H1 (cell line): ENCODE results near the gene CNIH1. TPM values are rescaled to one million over a fixed set of nuclear protein-coding genes. Genes with fewer than 3 reads are reported as not detected.

Experiments used
- CTCF ChIA-PET: fragments of 300-600 bp; sonication (Branson Sonifier 250); formaldehyde crosslinking; loops from one replicate; lab custom pipeline; 2021; ENCODE audit not compliant: partially characterized antibody; lab: Charles Lee
- POLR2A ChIA-PET: fragments of 300-600 bp; sonication (Branson Sonifier 250); formaldehyde crosslinking; loops from one replicate; lab custom pipeline; 2021; ENCODE audit warnings: inconsistent platforms; ENCODE audit not compliant: partially characterized antibody; lab: Charles Lee
- DNase-seq, 2 experiments: peaks; one replicate each; pipeline versions ENCODE4 v3.0.0 to v3.0.0-alpha.2; 2010 to 2022; ENCODE audit warnings: low spot score in 2 of 2, low read depth in 1 of 2, mixed read lengths in 1 of 2
- FAIRE-seq: peaks from 2 replicates; lab custom pipeline; 2011; peaks lifted over from hg19 to GRCh38; lab: Jason Lieb, UNC
- H2AFZ ChIP-seq: 2 replicates; pipeline ENCODE4 v1.8.1; 2012; ENCODE audit warnings: low read length, inconsistent platforms
- H2AK5ac ChIP-seq: 2 replicates; pipeline ENCODE4 v1.6.1; 2013; ENCODE audit warnings: low read depth, low read length
- H2BK120ac ChIP-seq: replicated peaks from 2 replicates; pipeline ENCODE3; 2013; ENCODE audit warnings: low read depth, low read length, inconsistent platforms
- H2BK12ac ChIP-seq: 2 replicates; pipeline ENCODE4 v1.6.1; 2013; ENCODE audit warnings: low read depth, low read length
- H2BK15ac ChIP-seq: 2 replicates; pipeline ENCODE4 v1.6.1; 2013; ENCODE audit warnings: low read length
- H2BK20ac ChIP-seq: 2 replicates; pipeline ENCODE4 v1.6.1; 2013; ENCODE audit warnings: low read length
- H2BK5ac ChIP-seq: 2 replicates; pipeline ENCODE4 v1.6.1; 2013; ENCODE audit warnings: low read depth, low read length
- H3K14ac ChIP-seq: 2 replicates; pipeline ENCODE4 v1.6.1; 2013; ENCODE audit warnings: inconsistent platforms; ENCODE audit not compliant: insufficient read length
- H3K18ac ChIP-seq: 2 replicates; pipeline ENCODE4 v1.6.1; 2013; ENCODE audit warnings: low read length; ENCODE audit errors: extremely low read depth
- H3K23ac ChIP-seq: 2 replicates; pipeline ENCODE4 v1.6.1; 2013; ENCODE audit warnings: inconsistent platforms; ENCODE audit not compliant: insufficient read length
- H3K23me2 ChIP-seq: 2 replicates; pipeline ENCODE4 v1.6.1; 2013; ENCODE audit warnings: low read depth, low read length
- H3K27ac ChIP-seq: 2 replicates; pipeline ENCODE4 v1.6.1; 2011; ENCODE audit warnings: low read depth, low read length, inconsistent platforms
- H3K27me3 ChIP-seq, 4 experiments: replicated peaks in 1 of 4; 1 replicate in 1 of 4; 2 replicates in 3 of 4; pipeline versions ENCODE4 v1.6.1 to v1.8.1; 2011 to 2013; ENCODE audit warnings: low read length in 3 of 4, mild to moderate bottlenecking in 3 of 4, inconsistent platforms in 2 of 4, mixed read lengths in 2 of 4, moderate library complexity in 1 of 4; ENCODE audit not compliant: control insufficient read depth in 3 of 4, insufficient read depth in 3 of 4; ENCODE audit errors: extremely low read depth in 1 of 4
- H3K36me3 ChIP-seq, 4 experiments: 2 replicates each; pipeline versions ENCODE4 v1.6.1 to v1.8.1; 2011 to 2013; ENCODE audit warnings: mild to moderate bottlenecking in 4 of 4, low read length in 3 of 4, moderate library complexity in 2 of 4, control low read depth in 1 of 4, inconsistent platforms in 1 of 4; ENCODE audit not compliant: insufficient read depth in 4 of 4, control insufficient read depth in 2 of 4
- H3K4ac ChIP-seq: replicated peaks from 2 replicates; pipeline ENCODE3; 2013; ENCODE audit warnings: low read length, low read depth, mixed read lengths, inconsistent platforms; ENCODE audit not compliant: insufficient read length
- H3K4me1 ChIP-seq, 4 experiments: replicated peaks in 1 of 4; 1 replicate in 1 of 4; 2 replicates in 3 of 4; pipeline versions ENCODE4 v1.6.1 to v1.8.1; 2011 to 2013; ENCODE audit warnings: low read length in 3 of 4, inconsistent platforms in 2 of 4, mixed read lengths in 1 of 4; ENCODE audit not compliant: insufficient read depth in 4 of 4, control insufficient read depth in 3 of 4
- H3K4me2 ChIP-seq, 2 experiments: 2 replicates each; pipeline versions ENCODE4 v1.6.1 to v1.8.1; 2011 to 2013; ENCODE audit warnings: low read depth in 2 of 2, low read length in 2 of 2, control low read depth in 1 of 2, inconsistent platforms in 1 of 2, mild to moderate bottlenecking in 1 of 2; ENCODE audit not compliant: insufficient read depth in 1 of 2
- H3K4me3 ChIP-seq, 4 experiments: fragments of 200-600, 300-600 bp in 1 of 4; sonication (generic), shearing (Covaris generic), sonication (Bioruptor Twin) in 1 of 4; 2 replicates each; pipeline versions ENCODE4 v1.5.1 to v1.8.1; 2011 to 2016; ENCODE audit warnings: low read length in 4 of 4, low read depth in 3 of 4, control low read depth in 2 of 4, inconsistent platforms in 2 of 4, mild to moderate bottlenecking in 2 of 4, mixed read lengths in 1 of 4, moderate library complexity in 1 of 4; ENCODE audit not compliant: insufficient read depth in 2 of 4; ENCODE audit errors: extremely low read depth in 1 of 4
- H3K56ac ChIP-seq: replicated peaks from 2 replicates; pipeline ENCODE3; 2013; ENCODE audit warnings: low read depth, mild to moderate bottlenecking, mixed read lengths, low read length, inconsistent platforms; ENCODE audit not compliant: insufficient read length
- H3K79me1 ChIP-seq: 2 replicates; pipeline ENCODE4 v1.6.1; 2013; ENCODE audit warnings: low read depth, low read length, control low read depth
- H3K79me2 ChIP-seq, 2 experiments: 2 replicates each; pipeline versions ENCODE4 v1.6.1 to v1.8.1; 2012 to 2013; ENCODE audit warnings: low read length in 2 of 2, mild to moderate bottlenecking in 2 of 2, inconsistent platforms in 1 of 2; ENCODE audit not compliant: insufficient read depth in 2 of 2, control insufficient read depth in 1 of 2
- H3K9ac ChIP-seq, 4 experiments: replicated peaks in 1 of 4; 1 replicate in 1 of 4; 2 replicates in 3 of 4; pipeline versions ENCODE4 v1.6.1 to v1.8.1; 2011 to 2013; ENCODE audit warnings: low read depth in 3 of 4, low read length in 3 of 4, control low read depth in 2 of 4, mild to moderate bottlenecking in 2 of 4, moderate library complexity in 2 of 4, inconsistent platforms in 1 of 4; ENCODE audit errors: extremely low read depth in 1 of 4
- H3K9me3 ChIP-seq, 2 experiments: 2 replicates each; pipeline versions ENCODE4 v1.6.1 to v1.8.1; 2012 to 2013; ENCODE audit warnings: mild to moderate bottlenecking in 2 of 2, moderate library complexity in 2 of 2, control low read depth in 1 of 2, inconsistent platforms in 1 of 2, low read depth in 1 of 2, low read length in 1 of 2, mixed read lengths in 1 of 2; ENCODE audit not compliant: insufficient read depth in 2 of 2
- H4K20me1 ChIP-seq, 2 experiments: replicated peaks in 1 of 2; 2 replicates each; pipeline versions ENCODE3 to v1.8.1; 2011 to 2013; ENCODE audit warnings: inconsistent platforms in 2 of 2, low read length in 2 of 2, mild to moderate bottlenecking in 1 of 2; ENCODE audit not compliant: insufficient read depth in 2 of 2, control insufficient read depth in 1 of 2
- H4K5ac ChIP-seq: 2 replicates; pipeline ENCODE4 v1.6.1; 2013; ENCODE audit warnings: low read length, low read depth, mixed read lengths, inconsistent platforms; ENCODE audit not compliant: insufficient read length
- H4K8ac ChIP-seq: 2 replicates; pipeline ENCODE4 v1.8.0; 2013; ENCODE audit warnings: mild to moderate bottlenecking, moderate library complexity, low read length, inconsistent platforms; ENCODE audit not compliant: insufficient read depth; ENCODE audit errors: extremely low read depth
- H4K91ac ChIP-seq: replicated peaks from 2 replicates; pipeline ENCODE3; 2013; ENCODE audit warnings: low read length, mixed read lengths, inconsistent platforms; ENCODE audit not compliant: insufficient read length
- BACH1 ChIP-seq: IDR thresholded peaks from 2 replicates; pipeline ENCODE4 v1.6.1; 2012; ENCODE audit warnings: low read length, improper control_type of control experiment
- NRF1 ChIP-seq: IDR thresholded peaks from 2 replicates; pipeline ENCODE4 v1.6.1; 2011; ENCODE audit warnings: mild to moderate bottlenecking, low read depth, low read length, improper control_type of control experiment
- RAD21 ChIP-seq, 2 experiments: IDR thresholded peaks in 1 of 2; conservative IDR thresholded peaks in 1 of 2; 2 replicates each; pipeline ENCODE4 v1.6.1; 2011; ENCODE audit warnings: low read depth in 2 of 2, low read length in 2 of 2, improper control_type of control experiment in 1 of 2, inconsistent platforms in 1 of 2, mild to moderate bottlenecking in 1 of 2, moderate library complexity in 1 of 2
- TAF1 ChIP-seq: IDR thresholded peaks from 2 replicates; pipeline ENCODE4 v1.6.1; 2011; ENCODE audit warnings: mild to moderate bottlenecking, low read depth, low read length
- WGBS, 2 experiments: shearing (Covaris generic) in 1 of 2; methylation state at CpG; one replicate each; pipeline versions ENCODE4 v1.1.6 to v1.1.7; 2013 to 2015; ENCODE audit warnings: low lambda C conversion rate in 2 of 2, mixed read lengths in 2 of 2, inconsistent platforms in 1 of 2, low coverage in 1 of 2, missing lambda C conversion rate in 1 of 2; ENCODE audit not compliant: insufficient replicate concordance in 2 of 2, insufficient coverage in 1 of 2, insufficient read length in 1 of 2; ENCODE audit errors: extremely low coverage in 1 of 2, missing lambda C conversion rate in 1 of 2; 5-methylcytosine and 5-hydroxymethylcytosine counted together
- polyA plus RNA-seq, 7 experiments: library from polyadenylated mRNA; depleted of rRNA in 3 of 7; stranded (reverse) in 5 of 7; unstranded in 2 of 7; fragments of >200 nt in 5 of 7; fragments of 200-250 nt in 2 of 7; gene quantifications; 1 replicate in 5 of 7; 2 replicates in 1 of 7; 4 replicates in 1 of 7; pipeline versions ENCODE4 v1.2.1 to v1.2.3, GENCODE V29; 2011 to 2013; ENCODE audit warnings: missing spikeins in 2 of 7, mixed read lengths in 2 of 7
- total RNA-seq: library from RNA; stranded (reverse); fragmentation: NEBNext Ultra II Directional; extraction: Animal tissue kit (Norgen Biotek cat#: 25700); gene quantifications from 2 replicates; pipeline ENCODE4 v1.2.1, GENCODE V29; 2021

Gene CNIH1
- total and polyA plus RNA-seq, 2 of the 8 experiments (the other 6 are each of a cell fraction or from before 2014, with no cell fraction given): 119 to 333 TPM

GRCh38 chr14:54395284-54395683 lies 45.9 kb downstream of the CNIH1 start:
- H2AK5ac ChIP-seq: no peak overlapping the region
- H3K4me2 ChIP-seq: no peak overlapping the region
- WGBS, 2 experiments: 80% methylated on average over 4 of the region's 4 CpGs; no CpG with 5 or more reads in 1 of the 2 experiments
- no peak overlapping the region for H2BK120ac ChIP-seq
- H4K8ac ChIP-seq: no peak overlapping the region
- no peaks in the 10 kb centered on the region for H3K36me3 ChIP-seq
- H3K9me3 ChIP-seq: no peaks in the 10 kb centered on the region
- H3K23me2 ChIP-seq: peaks cover 11% of the 10 kb centered on the region; the same call in 1 of the 2 replicates
- H3K79me2 ChIP-seq: no peaks in the 10 kb centered on the region
- H3K4me3 ChIP-seq: no peak overlapping the region
- H2BK15ac ChIP-seq: no peak overlapping the region
- H2BK12ac ChIP-seq: no peak overlapping the region
- H3K4ac ChIP-seq: no peak overlapping the region
- no peak overlapping the region for H2BK20ac ChIP-seq
- H3K79me1 ChIP-seq: no peaks in the 10 kb centered on the region; the same call in 1 of the 2 replicates
- FAIRE-seq (no peak), DNase-seq (no peak)
- H3K9ac ChIP-seq: no peak overlapping the region
- no peak overlapping the region for H4K91ac ChIP-seq
- no peaks in the 10 kb centered on the region for H4K20me1 ChIP-seq
- H2AFZ ChIP-seq: no peak overlapping the region
- CTCF ChIA-PET: interaction anchor here (0.9 to 5.3 kb wide), 7 partner anchors 11 to 49 kb away, joined by 3 to 26 read pairs (median 5); no protein-coding TSS in a partner anchor
- H3K56ac ChIP-seq: no peak overlapping the region
- H3K14ac ChIP-seq: no peak overlapping the region
- peaks cover 0 to 7% (median 3%) of the 10 kb centered on the region in 4 experiments; a peak in 3 of 7 replicates for H3K27me3 ChIP-seq
- H3K18ac ChIP-seq: no peak overlapping the region
- H3K23ac ChIP-seq: no peak overlapping the region
- POLR2A ChIA-PET: interaction anchor here (0.6 to 3.7 kb wide), 5 partner anchors 13 to 55 kb away, joined by 3 to 25 read pairs (median 15); no protein-coding TSS in a partner anchor
- no peak overlapping the region for H2BK5ac ChIP-seq
- TF ChIP-seq RAD21 (IDR thresholded peaks at IDR 0.05 in 1 of 2, conservative IDR thresholded peaks at IDR 0.05 in 1 of 2; ENCODE audit: low read depth in 2 of 2, low read length in 2 of 2) (no peak), TAF1 (no peak), NRF1 (no peak), BACH1 (no peak)
- H3K4me1 ChIP-seq: peaks cover 0 to 3% (median 1%) of the 10 kb centered on the region in 4 experiments; a peak in 2 of 7 replicates
- H4K5ac ChIP-seq: no peak overlapping the region
- no peak overlapping the region for H3K27ac ChIP-seq
